Effector CD4-positive, alpha-beta T cell (primary cell): Measurements from ENCODE around the gene SEMA4G. TPM values are rescaled to one million over a fixed set of nuclear protein-coding genes. Genes with fewer than 3 reads are reported as not detected.
A peak's percentile ranks its signal among the peaks of the same experiment; 100 is the strongest.

ENCODE experiments used
- DNase-seq: peaks from one replicate; pipeline ENCODE4 v3.0.0-alpha.2; 2020
- total RNA-seq: gene quantifications from one replicate; lab custom pipeline; 2026; lab: John Stamatoyannopoulos, UW

Gene SEMA4G
- not detected for total RNA-seq

DNA sequence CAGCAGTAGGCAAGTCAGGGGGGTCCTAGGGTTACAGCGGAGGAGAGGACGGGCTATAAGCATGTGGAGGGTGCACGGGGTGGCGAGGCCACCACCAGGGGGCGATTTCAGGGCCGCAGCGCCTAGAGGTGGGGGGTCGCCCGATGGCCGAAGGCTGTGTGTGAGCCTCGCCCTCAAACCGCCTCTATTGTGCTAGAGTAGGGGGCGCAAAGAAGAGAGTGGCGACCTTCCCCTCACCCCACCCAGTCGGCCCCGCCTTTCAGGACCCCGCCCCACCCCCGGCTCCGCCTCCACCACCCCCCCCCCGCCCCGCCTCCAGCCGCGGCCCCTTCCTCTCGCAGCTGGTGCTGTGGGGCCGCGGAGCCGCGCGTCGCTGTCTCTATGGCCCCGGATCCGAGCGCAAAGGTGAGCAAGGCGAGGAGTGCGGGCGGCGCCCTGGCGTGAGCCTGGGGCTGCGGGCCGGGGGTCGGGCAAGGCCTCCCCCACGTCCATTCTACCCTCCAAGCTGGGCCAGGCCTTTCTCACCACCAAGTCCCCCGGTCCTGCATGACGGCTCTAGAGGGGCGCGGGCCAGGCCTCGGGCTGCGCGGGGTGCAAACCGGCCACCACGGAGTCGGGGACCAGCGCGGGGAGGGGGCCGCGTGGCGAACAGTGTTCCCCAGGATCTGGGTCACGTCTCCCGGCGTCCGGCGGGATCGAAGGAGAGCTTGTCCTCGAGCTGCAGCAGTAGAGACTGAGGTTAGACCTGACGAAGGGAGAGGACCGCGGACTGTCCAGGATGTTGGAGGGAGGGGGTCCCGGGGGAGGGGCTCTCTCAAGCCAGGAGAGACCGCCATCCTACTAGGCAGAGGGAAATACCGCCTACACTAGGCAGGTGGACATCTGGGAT lies at the start of gene SEMA4G:
Gene SEMA4G (plus strand): TSS at position 318 of the 889 bp plus-strand sequence. CDS start 3,409 bp downstream, outside the sequence.
- DNase-seq, result peak; percentile 24

DNA sequence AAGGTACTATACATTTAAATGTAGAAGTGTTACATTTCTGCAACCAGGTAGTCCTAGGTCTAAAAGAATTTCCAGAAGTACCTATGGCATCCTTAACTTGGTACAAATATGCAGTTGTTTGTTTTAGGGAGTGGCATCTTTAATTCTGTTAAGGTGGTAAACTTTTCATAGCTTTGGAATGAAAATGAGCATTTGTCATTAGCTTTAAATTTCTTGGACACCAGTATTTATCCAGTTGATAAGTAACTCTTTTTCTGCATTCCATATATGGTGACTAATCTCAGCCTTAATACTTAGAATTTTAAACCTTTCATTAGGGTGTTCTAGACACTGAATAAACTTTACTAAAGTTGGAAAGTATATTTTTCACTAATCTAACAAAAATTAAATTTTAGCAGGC lies 45.7 kb upstream of the SEMA4G start:
- no peak for DNase-seq

- DNase-seq, result no peak
Observed at GRCh38 chr10:100927266-100927665, 42.0 kb upstream of the SEMA4G start.

GRCh38 chr10:100928039-100928438 lies 41.3 kb upstream of the SEMA4G start:
- no peak for DNase-seq

DNA sequence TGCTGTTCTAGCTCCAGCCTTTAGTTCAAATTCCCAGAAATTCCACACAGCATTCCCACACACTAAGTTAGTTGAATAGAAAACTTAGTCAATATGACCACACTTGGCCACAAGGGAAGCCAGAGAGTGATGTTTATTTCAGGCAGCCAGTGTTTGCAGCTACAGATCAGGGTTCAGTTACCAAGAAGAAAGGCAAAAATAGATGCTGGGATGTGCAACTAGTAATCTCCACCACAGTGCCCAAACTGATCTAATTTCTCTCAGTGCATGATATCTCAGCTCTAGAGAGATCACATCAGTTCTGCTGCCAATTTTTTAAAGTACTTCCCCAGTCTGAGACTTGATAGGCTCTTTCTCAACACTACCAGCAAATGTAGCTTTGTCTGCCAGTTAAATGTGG lies 38.9 kb upstream of the SEMA4G start:
- no peak for DNase-seq

- no peak for DNase-seq
Observed at GRCh38 chr10:100934084-100934659, 35.1 kb upstream of the SEMA4G start.

GRCh38 chr10:100939763-100940344 lies 29.4 kb upstream of the SEMA4G start:
- DNase-seq, result no peak

DNA sequence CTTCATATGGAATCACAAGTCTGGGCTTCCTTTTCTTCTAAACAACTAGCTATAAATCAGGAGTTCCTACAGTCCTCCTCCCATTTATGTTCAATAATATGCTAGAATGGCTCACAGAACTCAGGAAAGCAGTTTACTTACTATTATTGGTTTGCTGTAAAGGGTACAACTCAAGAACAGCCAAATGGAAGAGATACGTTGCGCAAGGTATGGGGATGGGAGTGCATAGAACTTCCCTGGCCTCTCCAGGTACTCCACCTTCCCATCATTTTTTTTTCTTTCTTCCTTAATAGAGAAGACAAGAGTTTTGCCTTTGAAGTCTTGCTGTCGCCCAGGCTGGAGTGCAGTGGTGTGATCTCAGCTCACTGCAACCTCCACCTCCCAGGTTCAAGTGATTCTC lies 27.1 kb upstream of the SEMA4G start:
- no peak for DNase-seq

GRCh38 chr10:100943508-100943907 lies 25.8 kb upstream of the SEMA4G start:
- no peak for DNase-seq

DNA sequence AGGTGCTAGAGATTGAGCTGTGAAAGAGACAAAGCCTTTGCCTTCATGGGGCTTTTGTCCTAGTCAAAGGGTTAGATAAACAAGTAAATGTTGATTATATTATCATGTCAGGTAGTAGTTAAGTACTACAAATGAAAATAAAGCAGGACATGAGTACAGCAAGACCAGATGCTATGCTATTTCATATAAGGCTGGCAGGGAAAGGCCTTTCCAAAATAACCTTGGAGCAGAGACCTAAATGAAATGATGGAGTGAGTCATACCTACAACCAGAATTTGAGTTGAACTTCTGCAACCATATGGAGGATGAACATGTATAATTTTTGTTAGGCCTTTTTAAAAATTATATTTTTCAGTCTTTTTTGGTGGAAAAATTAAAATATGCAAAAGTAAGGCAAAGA lies 23.6 kb upstream of the SEMA4G start:
- no peak for DNase-seq

DNA sequence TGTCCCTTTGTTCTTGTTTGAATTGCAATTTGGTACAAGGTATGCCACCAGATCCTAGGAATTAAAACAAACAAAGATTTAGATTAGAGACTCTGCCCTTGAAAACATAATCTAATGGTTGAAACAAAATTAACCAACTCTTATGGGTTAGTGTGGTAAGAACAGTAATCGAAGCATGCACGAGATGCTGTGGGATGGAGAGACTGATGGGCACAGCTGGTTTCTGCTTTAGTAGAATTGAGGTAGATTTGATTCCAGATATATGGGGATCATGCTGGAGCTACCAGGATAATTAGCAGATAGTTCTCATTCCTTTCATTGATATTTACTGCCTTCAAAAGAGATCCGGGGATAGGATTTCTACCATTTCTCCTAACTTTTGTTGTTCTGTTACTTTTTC lies 20.4 kb upstream of the SEMA4G start:
- no peak for DNase-seq

DNA sequence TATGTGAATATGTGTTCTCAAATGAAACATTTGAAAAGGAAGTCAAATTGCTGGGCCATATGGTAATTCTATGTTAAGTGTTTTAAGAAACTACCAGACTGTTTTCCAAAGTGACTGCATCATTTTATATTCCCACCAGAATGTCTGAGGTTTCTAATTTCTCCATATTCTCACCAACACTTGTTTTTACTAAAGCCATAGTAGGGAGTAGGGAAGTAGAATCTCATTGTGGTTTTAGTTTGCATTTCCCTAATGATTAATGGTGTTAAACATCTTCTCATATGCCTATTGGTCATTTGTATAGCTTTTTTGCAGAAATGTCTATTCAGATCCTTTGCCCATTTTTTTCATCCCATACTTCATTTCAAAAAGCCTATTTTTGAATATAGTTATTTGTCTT lies 9.1 kb upstream of the SEMA4G start:
- DNase-seq, result no peak

GRCh38 chr10:100962351-100963080 lies 6.8 kb upstream of the SEMA4G start:
- DNase-seq, result no peak

- no peak for DNase-seq
Observed at GRCh38 chr10:100963826-100964225, 5.5 kb upstream of the SEMA4G start.

DNA sequence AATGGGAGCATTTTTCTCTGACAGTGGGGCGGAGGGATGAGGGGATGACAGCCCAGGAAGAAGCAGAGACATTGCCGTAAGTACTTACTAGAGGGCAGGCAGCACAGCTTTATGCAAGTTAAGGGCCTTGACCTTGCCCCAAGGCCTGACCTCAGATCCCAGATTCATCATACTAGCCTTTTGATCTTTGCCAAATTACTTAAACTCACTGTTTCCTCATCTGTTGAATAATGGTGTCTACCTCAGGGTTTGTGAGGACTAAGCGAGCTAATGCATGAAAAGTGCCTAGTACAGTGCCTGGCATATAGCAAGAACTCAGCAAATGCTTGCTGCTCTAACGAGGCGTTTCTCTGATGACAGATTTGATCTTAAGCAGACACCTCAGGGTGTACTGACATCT lies 3.5 kb upstream of the SEMA4G start:
- DNase-seq, result no peak

DNA sequence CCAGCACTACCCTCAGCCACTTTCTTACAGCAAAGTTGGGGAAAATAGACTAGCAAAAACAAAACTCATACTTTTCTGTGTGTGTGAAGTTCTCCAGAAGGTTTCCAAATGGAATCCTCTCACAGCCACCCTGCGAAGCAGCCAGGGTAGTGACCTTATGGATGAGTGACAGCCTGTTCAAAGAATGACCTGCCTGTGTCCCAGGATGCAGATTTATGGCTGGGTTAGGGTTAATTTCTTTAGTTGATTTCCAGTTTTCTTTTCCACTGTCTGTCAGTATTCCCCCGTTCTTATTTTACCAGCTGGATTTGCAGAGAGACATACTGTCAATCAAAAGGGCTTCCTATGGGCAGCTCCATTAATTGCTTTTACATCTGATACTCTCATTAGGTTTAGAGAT lies 2.4 kb upstream of the SEMA4G start:
- DNase-seq, result no peak

DNA sequence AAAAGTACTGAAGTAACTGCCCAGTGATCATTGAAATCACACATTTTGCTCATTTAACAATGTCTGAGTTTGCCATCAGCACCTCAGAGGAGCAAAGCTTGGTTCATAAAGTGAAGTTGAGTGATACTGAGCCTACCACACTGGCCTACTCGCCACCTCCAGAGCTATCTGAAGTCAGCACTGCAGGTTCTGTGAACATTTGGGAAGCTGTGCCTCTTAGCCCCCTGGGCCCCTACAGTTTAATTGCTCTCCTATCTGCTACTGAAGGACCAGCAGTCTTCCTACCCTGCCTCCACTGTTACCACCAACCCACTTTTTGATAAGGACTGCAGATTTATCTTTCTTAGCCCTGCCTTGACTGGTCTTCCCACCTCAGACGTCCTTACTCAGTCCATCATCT lies 2.0 kb upstream of the SEMA4G start:
- DNase-seq, result no peak

DNA sequence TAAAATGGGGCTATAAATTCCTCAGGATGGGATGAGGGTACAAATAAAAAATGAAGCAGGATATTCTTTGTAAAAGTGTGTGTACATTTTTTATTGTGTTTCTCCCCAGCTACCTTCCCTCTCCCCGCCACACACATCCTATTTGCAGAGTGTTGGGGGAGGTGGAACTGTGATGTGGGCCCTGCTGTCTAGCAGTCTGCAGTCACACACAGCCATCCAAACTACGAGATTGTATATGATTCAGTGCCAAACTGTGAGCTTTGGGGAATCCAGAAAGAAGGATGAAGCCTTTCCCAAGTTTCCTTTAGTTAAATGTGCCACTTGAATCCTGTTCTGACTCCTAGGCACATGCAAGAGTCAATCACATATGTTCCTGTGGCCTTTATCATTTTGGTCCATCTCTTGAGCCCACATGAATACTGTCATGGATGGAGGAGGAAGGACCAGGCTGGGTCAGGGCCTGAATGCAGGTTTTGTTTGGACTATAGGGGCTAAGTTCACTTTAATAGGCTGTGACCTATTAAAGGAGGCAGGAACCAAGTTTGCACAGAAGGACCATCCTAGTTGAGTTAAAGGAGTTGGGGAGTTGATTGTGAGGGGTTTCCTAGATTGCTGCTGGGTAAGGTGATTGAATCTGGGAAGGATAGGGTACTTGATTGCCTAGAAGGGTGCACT lies 1.1 kb upstream of the SEMA4G start:
- DNase-seq, result no peak

- no peak for DNase-seq
Observed at GRCh38 chr10:100968863-100969186, 479 bp upstream of the SEMA4G start.

- DNase-seq, result no peak
Observed at GRCh38 chr10:100970076-100970913, 991 bp downstream of the SEMA4G start.

- DNase-seq, result no peak
Observed at GRCh38 chr10:100970914-100971811, 1.9 kb downstream of the SEMA4G start.
